GM18508 (cell line): ENCODE data around the gene NGFR.

ENCODE experiments used
- ATAC-seq: cut with Tn5 transposase; IDR thresholded peaks from one replicate; pipeline ENCODE4 v1.9.1; 2021; ENCODE audit warnings: moderate number of reproducible peaks; ENCODE audit not compliant: insufficient read depth, unreplicated experiment

Gene NGFR

DNA sequence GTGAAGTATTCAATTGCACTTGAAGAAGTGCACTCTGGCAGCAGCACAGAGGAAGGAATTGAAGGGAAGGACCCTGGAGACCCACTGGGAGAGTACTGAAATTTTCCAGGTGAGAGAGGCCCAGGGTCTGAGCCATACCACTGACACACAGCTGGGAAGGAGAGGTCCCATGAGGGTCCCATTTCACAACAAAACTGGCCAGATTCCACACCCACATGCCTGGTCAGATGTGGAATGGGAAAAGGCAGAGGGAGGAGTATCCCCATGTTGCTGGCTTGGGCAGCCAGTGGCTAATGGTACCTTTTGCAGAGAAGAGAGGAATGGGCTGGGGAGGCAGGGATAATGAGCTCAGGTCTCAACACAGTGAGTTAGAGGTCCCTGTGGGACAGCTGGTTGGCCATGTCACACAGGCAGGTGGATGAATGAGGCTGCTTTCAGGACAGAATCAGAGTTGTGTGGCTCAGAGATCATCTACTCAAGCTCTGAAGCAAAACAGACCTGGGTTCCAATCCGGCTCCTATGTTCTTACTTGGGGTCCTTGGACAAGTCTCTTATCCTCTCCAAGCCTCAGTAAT lies 26.2 kb upstream of the NGFR start:
- ATAC-seq = no peak

DNA sequence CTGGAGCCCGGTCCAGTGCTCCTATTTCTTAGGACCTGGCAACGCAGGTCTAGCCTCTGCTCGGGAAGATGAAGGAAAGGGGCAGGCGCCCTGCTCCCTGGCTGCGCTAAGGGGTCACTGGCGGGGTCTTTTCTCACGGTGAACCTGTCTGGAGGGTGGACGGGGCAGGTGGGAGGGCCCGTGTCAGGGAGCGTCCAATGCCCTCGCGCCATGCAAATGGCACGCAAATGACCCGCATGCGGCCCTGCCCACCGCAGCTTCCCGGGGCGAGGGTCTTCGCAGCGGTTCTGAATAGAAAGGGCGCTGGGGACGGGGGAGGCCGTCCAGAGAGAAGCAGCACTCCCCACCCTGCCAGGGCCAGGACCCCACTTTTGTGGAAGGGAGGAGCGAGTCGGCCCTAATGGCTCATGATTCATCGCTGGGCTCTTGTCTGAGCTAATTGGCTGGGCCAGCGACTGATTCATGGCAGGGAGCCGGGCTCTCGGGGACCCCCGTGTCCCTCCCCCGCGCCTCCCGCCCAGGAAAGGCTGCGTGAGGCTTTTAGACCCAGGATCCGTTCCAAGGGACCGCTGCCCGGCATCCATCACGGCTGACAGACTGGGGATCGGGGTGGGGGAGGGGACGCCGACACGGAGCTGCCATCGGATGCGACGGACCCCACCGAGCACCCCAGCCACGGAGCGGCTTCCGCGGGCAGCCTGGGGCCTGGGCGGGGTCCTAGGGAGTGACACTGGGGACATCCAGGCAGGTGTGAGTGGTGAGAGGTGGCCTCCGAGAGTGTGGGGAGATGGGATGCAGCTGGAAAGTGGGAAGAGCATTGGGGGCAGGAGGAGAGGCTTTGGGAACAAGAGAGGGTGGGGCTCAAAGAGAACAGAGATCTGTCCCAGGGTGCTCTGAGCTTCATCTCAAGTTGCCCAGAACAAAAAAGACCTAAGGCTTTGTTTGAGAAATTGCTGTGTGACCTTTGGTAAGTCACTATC lies 25.0 kb upstream of the NGFR start:
- ATAC-seq = no peak

DNA sequence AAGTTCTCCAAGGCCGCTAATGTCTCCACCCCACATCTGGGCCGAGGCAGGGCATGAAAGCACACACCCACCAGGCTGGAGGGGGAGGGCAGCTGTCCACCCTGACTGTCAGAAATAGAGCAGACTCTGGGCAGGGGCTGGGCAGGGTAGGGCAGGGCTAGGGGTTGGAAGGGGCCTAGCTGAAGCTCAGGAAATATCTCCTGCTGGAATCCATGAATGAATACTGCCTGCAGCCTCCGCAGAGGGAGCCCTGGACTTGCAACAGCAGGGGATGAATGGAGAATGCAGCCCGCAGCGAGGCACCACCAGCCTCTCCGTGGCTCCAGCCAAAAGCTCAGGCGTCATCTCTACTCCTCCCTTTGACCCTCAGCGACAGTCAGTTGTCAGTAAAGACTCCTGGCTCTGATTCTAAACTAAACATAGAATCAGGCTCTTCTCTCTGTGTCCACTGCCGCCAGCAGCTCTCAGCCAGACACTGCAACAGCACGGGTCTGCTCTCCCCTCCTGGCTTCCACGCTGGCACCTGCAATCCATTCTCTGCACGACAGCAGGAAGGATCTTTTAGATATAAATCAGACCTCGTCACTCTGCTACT lies 23.9 kb upstream of the NGFR start:
- no peak for ATAC-seq

DNA sequence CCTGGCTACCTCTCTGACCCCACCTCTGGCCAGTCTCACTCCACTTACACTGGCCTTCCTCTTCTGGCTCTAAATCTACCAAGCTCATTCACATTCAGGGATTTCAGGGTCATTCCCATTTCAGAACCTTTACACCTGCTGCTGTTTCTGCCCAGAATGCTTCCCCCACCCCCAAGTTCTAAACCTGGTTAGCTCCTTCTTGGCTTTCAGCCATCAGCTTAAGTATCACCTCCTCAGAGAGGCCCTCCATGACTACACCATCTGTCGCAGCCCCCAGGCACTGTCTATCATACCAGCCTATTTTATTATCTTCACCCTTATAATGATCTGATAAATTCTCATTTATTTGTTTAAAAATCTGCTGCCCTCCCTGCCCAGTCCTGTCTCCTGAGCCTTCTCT lies 23.3 kb upstream of the NGFR start:
- ATAC-seq = no peak

DNA sequence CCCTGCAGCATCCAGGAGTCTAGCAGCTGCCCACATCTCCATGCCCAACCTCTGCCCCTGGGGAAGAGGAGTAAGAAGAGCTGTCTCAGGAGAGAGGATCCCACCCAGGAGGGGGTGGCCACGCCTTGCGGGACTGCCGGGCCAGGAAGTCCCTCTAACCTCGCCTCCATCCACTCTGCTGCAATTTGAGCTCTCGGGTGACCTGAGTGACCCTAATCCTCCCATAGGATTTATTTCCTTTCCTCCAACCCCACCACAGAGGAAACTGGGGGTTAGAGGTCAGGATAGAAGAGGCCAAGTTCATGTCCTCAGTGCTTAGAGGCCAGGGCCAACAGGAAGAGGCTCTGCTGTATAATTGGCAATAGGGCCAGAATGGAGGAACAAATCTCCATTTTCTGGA lies 22.6 kb upstream of the NGFR start:
- no peak for ATAC-seq

DNA sequence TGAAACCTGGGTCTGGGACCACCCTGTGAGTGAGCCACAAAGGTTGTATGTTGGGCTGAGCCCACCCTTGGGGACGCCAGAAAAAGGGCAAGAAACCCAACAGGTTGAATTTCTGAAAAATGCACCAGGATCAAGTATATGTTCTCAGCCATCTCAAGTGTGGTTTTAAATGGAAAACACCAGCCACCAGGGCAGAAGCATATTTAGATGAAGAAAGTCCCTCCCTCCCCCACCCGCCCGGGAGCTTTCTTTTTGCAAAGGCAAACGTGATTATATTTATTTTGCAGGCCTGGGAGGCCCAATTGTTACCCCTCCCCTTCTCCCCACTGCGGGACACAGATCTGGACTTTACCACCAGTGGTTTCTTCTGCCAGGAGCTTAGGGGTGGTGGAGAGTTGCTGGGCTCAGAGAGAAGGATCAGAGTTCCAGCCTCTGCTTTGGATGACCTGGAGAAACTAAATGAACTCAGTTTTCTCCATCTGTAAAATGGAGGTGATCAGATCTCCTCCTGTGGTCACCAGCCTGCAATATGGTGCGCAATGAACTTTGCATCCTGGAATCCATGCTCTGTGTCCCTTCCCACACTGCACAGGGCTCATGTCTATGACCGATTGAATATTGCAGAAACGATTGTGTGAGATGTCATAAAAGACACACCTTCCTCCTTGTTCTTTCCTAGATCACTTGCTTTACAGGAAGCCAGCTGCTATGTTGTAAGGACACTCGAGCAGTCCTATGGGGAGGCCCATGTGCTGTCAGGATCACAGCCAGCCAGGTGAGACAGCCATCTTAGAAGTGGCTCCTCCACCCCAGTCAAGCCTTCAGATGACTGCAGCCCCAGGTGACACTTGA lies 21.0 kb upstream of the NGFR start:
- no peak for ATAC-seq

DNA sequence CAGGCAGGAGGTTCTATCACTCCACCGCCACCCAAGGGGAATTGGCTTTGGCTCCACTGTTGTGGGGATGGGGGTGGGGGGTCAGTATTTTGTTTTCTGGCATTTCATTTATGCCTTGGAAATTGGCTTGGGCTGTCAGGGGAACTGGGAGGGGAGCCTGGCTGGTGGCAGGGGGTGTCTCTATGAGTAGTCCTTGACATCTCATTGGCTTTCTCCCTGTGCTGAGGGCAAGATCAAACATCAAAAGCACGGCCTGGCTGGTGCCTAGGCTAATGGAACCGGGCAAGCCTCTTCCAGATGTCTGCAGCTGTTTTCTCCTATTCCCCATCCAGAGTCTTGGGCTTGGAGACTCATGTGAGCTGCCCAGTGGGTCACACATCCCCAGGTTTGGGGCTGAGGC lies 17.4 kb upstream of the NGFR start:
- ATAC-seq = no peak

DNA sequence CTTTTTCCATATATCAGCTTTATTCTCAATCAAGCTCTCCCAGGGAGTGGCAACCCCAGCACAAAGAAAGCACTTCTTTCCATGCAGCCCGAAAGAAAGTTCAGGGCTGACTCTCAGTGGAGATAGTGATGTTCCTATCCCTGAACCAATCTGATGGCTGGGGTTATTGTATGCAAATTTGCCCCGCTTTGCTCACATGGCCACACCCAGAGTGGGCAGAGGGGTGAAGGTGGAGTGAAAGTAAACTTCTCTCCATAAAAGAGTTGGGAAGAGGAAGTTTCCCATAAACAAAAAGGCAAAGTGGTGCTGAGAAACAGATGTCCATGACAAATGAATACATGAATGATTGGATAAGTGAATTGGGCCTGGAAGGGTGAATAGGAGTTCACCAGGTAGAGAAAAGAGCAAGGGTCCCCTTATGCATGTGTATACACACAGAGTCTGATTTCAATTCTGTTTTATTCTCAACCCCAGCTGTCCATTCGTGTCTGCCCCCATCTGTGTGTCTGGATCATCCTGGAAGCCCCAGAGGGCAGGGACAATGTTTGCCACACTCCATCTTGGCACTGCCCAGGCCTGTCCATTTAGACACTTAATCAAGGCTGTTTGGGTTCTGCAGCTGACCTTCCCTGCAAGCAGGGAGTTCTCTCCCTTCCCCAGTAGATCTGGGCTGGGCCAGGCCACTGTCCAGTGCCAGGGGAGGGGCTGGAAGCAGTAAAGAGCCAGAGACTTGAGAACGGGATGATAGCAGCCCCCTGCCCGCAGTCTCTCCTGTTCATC lies 14.1 kb upstream of the NGFR start:
- no peak for ATAC-seq

DNA sequence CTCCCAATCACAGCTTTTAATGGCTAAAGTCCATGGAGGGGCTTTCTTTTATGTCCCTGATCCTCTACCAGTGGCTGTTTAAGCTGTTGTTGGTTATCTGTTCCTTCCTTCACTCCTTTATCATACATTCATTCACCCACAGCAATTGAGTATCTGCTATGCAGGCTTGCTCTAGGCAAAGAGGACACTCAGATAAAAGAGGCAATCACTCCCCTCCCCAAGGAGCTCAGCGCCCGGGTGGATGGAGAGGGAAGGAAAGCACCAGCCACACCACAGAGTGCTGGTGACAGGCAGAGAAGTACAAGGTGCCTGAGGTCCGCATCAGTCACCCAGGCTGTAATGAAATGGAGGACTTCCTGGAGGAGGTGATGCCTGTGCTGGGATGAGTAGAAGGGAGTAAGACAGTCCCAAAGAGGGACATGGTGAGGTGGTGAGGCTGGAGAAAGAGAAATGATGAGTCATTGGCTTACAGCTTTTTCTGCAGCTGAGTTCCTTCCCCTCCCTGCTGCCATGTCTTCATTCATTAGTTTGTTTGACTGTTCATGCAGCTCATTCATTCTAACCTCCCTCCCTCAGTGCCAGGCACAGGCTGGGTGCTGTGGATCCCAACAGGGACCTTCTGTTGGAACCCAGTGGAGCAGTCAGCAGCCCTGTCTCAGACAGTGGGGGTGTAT lies 12.8 kb upstream of the NGFR start:
- ATAC-seq = no peak

DNA sequence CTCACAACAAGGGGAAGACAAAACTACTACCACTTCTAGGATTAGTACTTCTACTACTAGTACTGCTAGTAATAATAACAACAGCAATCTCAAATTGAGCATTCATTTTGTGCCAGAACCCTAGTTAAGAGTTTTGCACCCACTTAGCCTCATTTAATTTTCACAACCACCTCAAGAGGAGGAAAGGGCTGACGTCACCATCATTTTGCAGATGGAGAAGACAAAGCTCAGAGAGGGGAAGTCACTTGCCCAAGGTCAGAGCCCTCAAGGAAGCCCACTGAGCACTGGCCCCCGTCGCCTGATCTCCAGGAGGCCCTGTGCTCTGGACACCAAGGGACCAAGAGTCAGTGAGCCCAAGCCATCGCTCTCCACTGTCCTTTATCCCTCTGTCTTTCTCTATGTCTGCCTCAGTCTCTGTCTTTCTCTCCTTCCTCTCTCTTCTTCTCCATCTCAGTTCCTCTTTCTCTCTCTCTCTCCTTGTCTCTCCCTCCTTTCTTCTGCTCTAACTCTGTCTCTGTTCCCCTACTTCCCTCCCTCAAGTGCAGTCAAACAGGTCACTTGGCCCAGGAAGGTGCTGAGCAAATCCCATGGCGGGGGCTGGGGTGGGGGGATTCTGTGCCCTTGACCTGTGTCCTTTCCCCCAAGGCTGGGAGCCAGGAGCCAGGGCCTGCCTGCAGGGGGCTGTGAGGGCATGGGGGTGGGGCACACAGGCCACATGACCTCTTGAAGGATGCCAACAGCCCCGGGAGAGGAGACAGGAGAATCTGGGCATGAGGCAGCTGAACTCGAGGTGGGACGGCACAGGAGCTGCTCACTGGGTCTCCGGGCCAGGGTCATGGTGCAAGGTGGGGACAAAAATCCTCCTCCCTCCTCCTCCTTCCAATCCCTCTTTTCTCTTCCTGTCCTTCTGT lies 11.2 kb upstream of the NGFR start:
- no peak for ATAC-seq

DNA sequence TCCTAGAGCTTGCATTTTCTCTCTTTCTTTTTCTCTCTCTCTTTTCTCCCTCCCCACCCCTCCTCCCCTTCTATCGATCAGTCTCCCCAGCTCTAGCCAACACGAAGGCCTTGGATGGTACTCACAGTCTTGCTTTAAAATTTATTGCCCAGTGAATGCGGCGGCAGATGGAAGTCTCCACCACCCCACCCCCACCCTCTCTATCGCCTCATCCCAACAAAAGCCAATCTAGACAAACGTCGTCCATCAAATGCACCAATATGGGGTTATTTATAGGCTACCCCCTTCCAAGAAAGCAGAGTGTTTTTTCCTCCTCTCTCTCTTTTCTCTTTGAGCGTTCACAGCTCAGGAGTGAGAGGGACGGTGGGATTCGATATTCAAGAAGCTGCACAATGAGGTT lies 10.5 kb upstream of the NGFR start:
- no peak for ATAC-seq

DNA sequence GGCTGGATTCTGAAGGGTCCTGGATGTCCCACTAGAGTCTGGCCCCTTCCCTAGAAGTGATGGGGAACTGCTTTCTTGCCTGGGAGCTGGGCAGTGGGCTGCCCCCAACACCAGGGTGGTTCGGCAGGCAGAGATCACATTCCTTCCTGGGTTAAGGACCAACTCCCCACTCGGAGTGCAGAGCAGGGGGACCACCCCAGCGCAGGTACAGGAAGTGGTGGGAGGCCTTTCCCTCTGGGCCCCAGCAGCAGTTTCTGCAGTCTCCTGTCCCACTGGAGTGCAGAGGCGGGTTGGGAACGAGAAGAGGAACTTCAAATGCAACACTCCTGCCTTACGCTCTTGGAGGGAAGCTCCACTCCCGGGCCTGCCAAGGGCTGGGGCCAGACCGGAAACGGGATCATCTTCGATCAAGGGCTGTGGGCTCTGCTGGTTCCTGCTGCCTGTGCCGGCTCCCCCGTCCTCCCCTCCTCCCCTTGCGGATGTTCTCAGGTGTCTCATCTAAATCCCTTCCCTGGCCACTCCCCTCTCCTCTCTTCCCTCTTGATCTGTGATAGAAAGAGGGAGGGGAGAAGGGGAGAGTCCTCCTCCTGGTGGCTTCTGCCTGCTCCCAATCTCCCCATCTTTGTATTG lies 9.0 kb upstream of the NGFR start:
- ATAC-seq = no peak

DNA sequence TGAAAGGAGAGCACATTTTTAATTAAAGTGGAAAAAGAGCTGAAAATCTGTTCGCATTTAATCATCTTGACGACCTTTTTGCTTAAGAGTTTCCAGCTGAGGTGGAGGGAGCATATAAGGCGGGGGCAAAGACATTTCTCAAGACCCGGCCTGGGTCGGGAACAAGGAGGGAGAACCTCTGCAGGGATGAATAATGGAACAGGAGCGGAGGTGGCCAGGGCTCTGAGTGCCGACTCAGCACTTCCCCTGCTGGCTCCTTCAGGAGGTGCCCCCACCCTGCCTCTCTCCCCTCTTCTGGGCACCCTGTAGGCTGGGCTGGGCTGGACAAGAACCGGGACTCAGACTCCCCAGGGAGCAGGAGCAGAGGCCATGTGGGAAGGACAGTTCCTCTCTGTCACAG lies 7.9 kb upstream of the NGFR start:
- no peak for ATAC-seq

DNA sequence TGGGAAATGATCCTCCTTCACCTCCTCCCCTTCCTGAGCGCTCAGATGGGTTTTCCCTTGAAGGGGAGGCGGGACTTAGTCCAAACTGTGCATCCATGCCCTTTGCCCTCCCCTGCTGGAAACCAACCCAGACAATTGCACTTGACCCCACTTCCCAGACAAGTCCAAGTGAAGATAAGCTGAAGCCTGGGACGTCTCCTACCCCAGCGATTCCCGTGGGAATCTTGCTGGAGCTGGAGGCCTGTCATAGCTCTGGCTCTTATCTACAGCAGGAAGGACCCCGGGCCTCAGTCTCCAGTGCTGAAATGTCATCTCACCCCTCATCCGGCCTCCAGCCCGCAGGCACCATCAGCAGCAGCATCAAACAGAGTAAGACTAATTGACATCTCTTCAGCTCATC lies 6.5 kb upstream of the NGFR start:
- ATAC-seq = no peak

DNA sequence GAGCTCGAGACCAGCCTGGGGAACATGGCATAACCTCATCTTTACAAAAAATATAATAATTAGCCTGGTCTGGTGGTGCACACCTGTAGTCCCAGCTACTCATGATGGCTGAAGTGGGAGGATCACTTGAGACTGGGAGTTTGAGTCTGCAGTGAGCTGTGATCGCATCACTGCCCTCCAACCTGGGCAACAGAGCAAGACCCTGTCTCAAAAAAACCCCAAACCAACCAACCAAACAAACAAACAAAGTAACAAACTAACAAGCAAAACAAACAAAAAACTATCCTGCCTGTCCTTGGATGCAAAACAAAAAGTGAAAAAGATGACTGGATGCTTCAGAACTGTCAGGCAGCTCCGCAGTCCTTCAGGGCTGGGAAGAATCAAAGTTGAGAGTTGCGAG lies 5.7 kb upstream of the NGFR start:
- no peak for ATAC-seq

DNA sequence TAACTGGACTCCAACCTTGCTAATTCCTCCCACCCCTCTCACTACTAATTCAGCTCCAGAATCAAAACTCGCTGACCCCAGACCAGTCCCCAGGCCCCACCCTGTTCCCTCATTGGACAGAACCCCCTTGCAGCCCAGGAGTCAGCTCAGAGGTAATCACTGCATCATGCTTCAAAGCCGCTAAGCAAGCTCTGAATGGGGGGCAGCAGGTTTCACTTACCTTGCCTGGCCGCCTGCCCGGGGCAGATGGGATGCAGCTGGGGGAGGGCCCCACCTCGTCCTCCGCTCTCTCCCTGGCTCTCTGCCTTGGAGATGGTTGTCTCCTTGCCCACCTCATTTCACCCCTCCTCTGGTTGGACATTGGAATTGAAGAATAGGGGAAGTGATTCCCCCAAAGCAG lies 4.8 kb upstream of the NGFR start:
- ATAC-seq = no peak

DNA sequence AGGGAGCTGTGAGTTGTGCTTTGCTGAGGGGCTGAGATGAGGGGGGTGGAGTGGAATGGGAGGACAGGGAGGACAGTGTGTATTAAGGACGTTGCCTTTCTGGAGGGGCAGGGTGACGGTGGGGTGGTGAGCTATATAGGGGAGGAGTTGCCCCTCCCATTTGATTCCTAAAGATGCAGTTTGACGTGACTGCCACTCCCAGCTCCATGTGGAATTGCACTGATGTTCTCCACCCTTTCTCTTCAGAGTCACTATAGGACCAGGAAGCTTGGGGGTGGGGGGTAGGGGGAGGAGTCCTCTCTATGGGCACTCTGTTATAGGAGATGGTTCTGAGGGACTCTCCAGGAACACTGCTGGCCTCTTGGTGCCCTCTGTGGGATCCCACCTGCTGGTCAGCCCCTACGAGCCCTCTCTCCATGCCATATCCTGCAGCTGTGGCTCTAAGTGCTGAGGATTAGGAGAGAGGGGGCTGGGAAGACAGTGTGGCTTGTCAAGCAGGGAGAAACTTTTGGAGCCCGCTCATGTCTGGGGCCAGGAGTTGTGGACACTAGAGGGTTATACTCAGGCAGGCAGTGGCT lies 3.8 kb upstream of the NGFR start:
- ATAC-seq = no peak
